Esophagus (tissue), 2 donors: ENCODE results near the gene ASCC1. TPM values are rescaled to one million over a fixed set of nuclear protein-coding genes. Genes with fewer than 3 reads are reported as not detected.

ENCODE experiments used
- H3K27ac ChIP-seq, 2 donors: one replicate each; pipeline ENCODE4 v1.5.1; 2013; ENCODE audit warnings: low read depth in 2 of 2, mild to moderate bottlenecking in 2 of 2, inconsistent platforms in 1 of 2, low read length in 1 of 2, moderate library complexity in 1 of 2
- H3K27me3 ChIP-seq, 2 donors: one replicate each; pipeline ENCODE4 v1.6.1; 2013; ENCODE audit warnings: low read length in 2 of 2, control low read depth in 1 of 2, mild to moderate bottlenecking in 1 of 2; ENCODE audit not compliant: insufficient read depth in 2 of 2, control insufficient read depth in 1 of 2
- H3K36me3 ChIP-seq, 2 donors: one replicate each; pipeline ENCODE4 v1.6.1; 2013; ENCODE audit warnings: low read length in 1 of 2; ENCODE audit not compliant: control insufficient read depth in 2 of 2, insufficient read depth in 2 of 2
- H3K4me1 ChIP-seq, 2 donors: one replicate each; pipeline ENCODE4 v1.6.1; 2013; ENCODE audit warnings: low read length in 1 of 2; ENCODE audit not compliant: control insufficient read depth in 2 of 2, insufficient read depth in 2 of 2
- H3K4me3 ChIP-seq, 2 donors: one replicate each; pipeline ENCODE4 v1.5.1; 2013; ENCODE audit warnings: low read length in 2 of 2, mild to moderate bottlenecking in 2 of 2, low read depth in 1 of 2, moderate library complexity in 1 of 2
- H3K9me3 ChIP-seq, 2 donors: one replicate each; pipeline ENCODE4 v1.6.1; 2013; ENCODE audit warnings: mild to moderate bottlenecking in 2 of 2, low read depth in 1 of 2, low read length in 1 of 2, moderate library complexity in 1 of 2; ENCODE audit not compliant: control insufficient read depth in 2 of 2, insufficient read depth in 1 of 2
- WGBS, 2 donors: extraction: QIAGEN DNeasy Blood & Tissue Kit; methylation state at CpG; one replicate each; pipeline ENCODE4 v1.1.7; 2013; 5-methylcytosine and 5-hydroxymethylcytosine counted together
- polyA plus RNA-seq, 2 donors: library from polyadenylated mRNA; stranded (reverse); fragments of 200-250 nt; gene quantifications; one replicate each; pipeline ENCODE4 v1.2.3, GENCODE V29; 2013
- donor health status: healthy with polysubstance abuse.
- donor health status: Bipolar disorder and iron deficiency.

The ASCC1 gene
- polyA plus RNA-seq, 2 donors, result 4.7 to 12.8 TPM

GRCh38 chr10:72238392-72239175 is 22.5 kb upstream of the ASCC1 start:
- 87 to 94% methylated on average over 13 of the region's 13 CpGs for WGBS, 2 donors
- Histone ChIP-seq H3K4me3 (no peak overlapping the region), H3K27ac (no peak overlapping the region)

DNA sequence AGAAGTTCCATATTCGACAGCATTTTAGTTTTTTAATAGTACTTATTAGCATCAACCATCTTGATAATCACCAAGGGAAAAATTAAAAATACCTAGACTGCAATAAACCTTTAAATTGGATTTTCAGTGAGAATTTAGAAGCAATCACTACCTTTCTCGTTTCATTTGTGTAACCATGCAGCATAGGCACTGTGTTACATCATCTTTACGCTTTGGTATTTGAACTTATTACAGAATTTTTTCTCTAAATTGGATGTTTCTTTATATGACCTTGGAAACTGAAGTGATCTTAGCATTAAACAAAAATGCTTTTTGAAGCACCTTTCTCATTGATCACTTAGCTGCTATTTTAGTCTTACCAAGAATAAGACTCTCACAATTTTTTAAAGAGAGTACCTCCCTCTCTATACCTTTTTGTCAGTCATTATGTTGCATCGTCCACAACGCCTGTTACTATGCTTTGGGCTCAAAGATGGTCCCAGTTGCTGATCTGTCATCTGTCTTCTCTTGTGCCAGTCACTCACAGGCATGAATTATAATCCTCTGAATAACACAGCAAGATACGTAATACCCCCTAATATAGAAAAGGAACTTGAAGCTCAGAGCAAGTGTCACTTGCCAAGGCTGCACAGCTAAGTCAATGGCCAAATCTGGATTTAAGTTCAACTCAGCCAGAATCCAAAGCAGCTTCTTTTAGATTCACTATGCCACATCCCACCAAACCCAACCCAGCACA is 19.6 kb upstream of the ASCC1 start:
- H3K4me1 ChIP-seq, result peaks cover 0 to 2% of the 10 kb centered on the region in 2 donors
- no peak overlapping the region for H3K27ac ChIP-seq
- H3K27me3 ChIP-seq, result no peaks in the 10 kb centered on the region
- no peak overlapping the region for H3K4me3 ChIP-seq
- WGBS, 2 donors, result 87 to 90% methylated on average over 6 of the region's 6 CpGs
- H3K9me3 ChIP-seq, result no peaks in the 10 kb centered on the region
- H3K36me3 ChIP-seq, result peaks cover 0 to 16% of the 10 kb centered on the region in 2 donors

More at GRCh38 chr10:72238392-72239175, 22.5 kb upstream of the ASCC1 start:
- H3K36me3 ChIP-seq, result peaks cover 0 to 9% of the 10 kb centered on the region in 2 donors
- H3K9me3 ChIP-seq, result no peaks in the 10 kb centered on the region
- no peaks in the 10 kb centered on the region for H3K27me3 ChIP-seq
- H3K4me1 ChIP-seq, result peaks cover 0 to 3% of the 10 kb centered on the region in 2 donors

- Histone ChIP-seq H3K36me3 (peaks cover 0 to 19% of the 10 kb centered on the region in 2 donors), H3K4me1 (peaks cover 0 to 2% of the 10 kb centered on the region in 2 donors), H3K9me3 (no peaks in the 10 kb centered on the region), H3K27ac (peak overlapping the region in 1 of 2 donors; percentile 62), H3K4me3 (no peak overlapping the region), H3K27me3 (no peaks in the 10 kb centered on the region)
- WGBS, 2 donors, result 68 to 84% methylated on average over 6 of the region's 6 CpGs
These were observed 18.6 kb upstream of the ASCC1 start for GRCh38 chr10:72234560-72235095.

DNA sequence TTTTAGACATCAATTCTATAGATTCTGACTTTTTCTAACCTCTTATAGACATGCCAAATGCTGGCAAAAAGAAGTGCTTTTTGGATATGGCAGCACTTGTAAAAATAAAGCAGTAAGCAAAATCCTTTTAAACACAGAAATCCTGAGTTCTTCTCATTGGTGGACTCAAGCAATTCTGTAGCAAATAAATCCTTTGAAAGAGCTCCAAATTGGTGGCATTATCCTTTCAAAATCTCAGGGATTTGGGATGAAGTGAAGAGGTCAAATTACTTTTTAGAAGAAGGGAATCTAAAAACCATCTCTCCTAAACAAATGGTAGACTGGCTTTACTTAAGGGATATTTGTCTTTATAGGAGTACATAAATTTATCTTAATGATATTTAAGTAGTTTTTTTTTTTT is 17.5 kb upstream of the ASCC1 start:
- H3K4me1 ChIP-seq, result peaks cover 0 to 4% of the 10 kb centered on the region in 2 donors
- H3K27me3 ChIP-seq, result no peaks in the 10 kb centered on the region
- H3K27ac ChIP-seq, result no peak overlapping the region
- H3K4me3 ChIP-seq, result no peak overlapping the region
- peaks cover 0 to 19% of the 10 kb centered on the region in 2 donors for H3K36me3 ChIP-seq
- no peaks in the 10 kb centered on the region for H3K9me3 ChIP-seq

- Histone ChIP-seq H3K9me3 (no peaks in the 10 kb centered on the region), H3K4me1 (peaks cover 0 to 4% of the 10 kb centered on the region in 2 donors), H3K27ac (peak overlapping the region; percentile 7 to 53), H3K27me3 (no peaks in the 10 kb centered on the region), H3K4me3 (no peak overlapping the region), H3K36me3 (peaks cover 0 to 13% of the 10 kb centered on the region in 2 donors)
- 46 to 63% methylated on average over 8 of the region's 8 CpGs for WGBS, 2 donors
These were observed 13.5 kb upstream of the ASCC1 start for GRCh38 chr10:72229261-72230251.

- peaks cover 0 to 4% of the 10 kb centered on the region in 2 donors for H3K4me1 ChIP-seq
- H3K27ac ChIP-seq, result no peak overlapping the region
- H3K9me3 ChIP-seq, result no peaks in the 10 kb centered on the region
- H3K36me3 ChIP-seq, result peaks cover 0 to 10% of the 10 kb centered on the region in 2 donors
- H3K4me3 ChIP-seq, result no peak overlapping the region
- H3K27me3 ChIP-seq, result no peaks in the 10 kb centered on the region
- 54 to 73% methylated on average over 2 of the region's 2 CpGs for WGBS, 2 donors
These were observed 12.3 kb upstream of the ASCC1 start for GRCh38 chr10:72228318-72228751.

- peaks cover 0 to 8% of the 10 kb centered on the region in 2 donors for H3K36me3 ChIP-seq
These were observed 11.8 kb upstream of the ASCC1 start for GRCh38 chr10:72227826-72228225.

GRCh38 chr10:72226418-72227027 is 10.4 kb upstream of the ASCC1 start:
- H3K4me3 ChIP-seq, result no peak overlapping the region
- no peaks in the 10 kb centered on the region for H3K9me3 ChIP-seq
- 69 to 71% methylated on average over 6 of the region's 6 CpGs for WGBS, 2 donors
- no peaks in the 10 kb centered on the region for H3K27me3 ChIP-seq
- H3K27ac ChIP-seq, result peak overlapping the region in 1 of 2 donors; percentile 45
- H3K36me3 ChIP-seq, result peaks cover 0 to 8% of the 10 kb centered on the region in 2 donors
- peaks cover 0 to 2% of the 10 kb centered on the region in 2 donors for H3K4me1 ChIP-seq

More at GRCh38 chr10:72227826-72228225, 11.8 kb upstream of the ASCC1 start:
- H3K9me3 ChIP-seq, result no peaks in the 10 kb centered on the region
- 85 to 91% methylated on average over 6 of the region's 6 CpGs for WGBS, 2 donors
- no peak overlapping the region for H3K4me3 ChIP-seq
- H3K27ac ChIP-seq, result no peak overlapping the region
- H3K27me3 ChIP-seq, result no peaks in the 10 kb centered on the region
- peaks cover 0 to 2% of the 10 kb centered on the region in 2 donors for H3K4me1 ChIP-seq
